K562 (cell line): ENCODE measurements around the gene ACTR8. TPM values are rescaled to one million over a fixed set of nuclear protein-coding genes. Genes with fewer than 3 reads are reported as not detected.

Experiments used
- ATAC-seq: fragments of 200-7000 bp; cut with Tn5 transposase; 3 replicates; pipeline ENCODE4 v1.9.1; 2020; ENCODE audit warnings: moderate library complexity
- BruUV-seq: library from RNA; stranded (reverse); fragments of 400-500 nt; replicated peaks from 2 replicates; lab custom pipeline; 2021; lab: Mats Ljungman, UMichigan
- CTCF ChIA-PET: fragments of 300-600 bp; formaldehyde crosslinking; extraction: SDS; loops from one replicate; lab custom pipeline; 2021; ENCODE audit warnings: low intra/inter-chr PET ratio; lab: Yijun Ruan, JAX
- POLR2A ChIA-PET: fragments of 300-600, 350-650 bp; sonication (Branson Sonifier 250); formaldehyde crosslinking; extraction: SDS; loops from one replicate; lab custom pipeline; 2021; ENCODE audit warnings: antibody characterized with exemption, inconsistent platforms; lab: Yijun Ruan, JAX
- DNase-seq, 4 experiments: peaks; one replicate each; pipeline versions ENCODE4 v3.0.0 to v3.0.0-alpha.2; 2011 to 2018; ENCODE audit warnings: low spot score in 3 of 4, mixed read lengths in 3 of 4; ENCODE audit errors: extremely low read depth in 1 of 4
- FAIRE-seq: peaks from 2 replicates; lab custom pipeline; 2011; peaks lifted over from hg19 to GRCh38; lab: Jason Lieb, UNC
- H2AFZ ChIP-seq: 2 replicates; pipeline ENCODE4 v1.6.0; 2011; ENCODE audit warnings: low read depth, low read length, control low read depth, inconsistent platforms
- H3K27ac ChIP-seq: fragments of 200-600 bp; 3 replicates; pipeline ENCODE4 v1.8.0; 2011; ENCODE audit warnings: low read depth, mild to moderate bottlenecking, control low read depth, inconsistent platforms, low read length, moderate library complexity, mixed read lengths; ENCODE audit errors: extremely low read depth
- H3K27me3 ChIP-seq, 2 experiments: fragments of 300-600 bp in 1 of 2; 2 replicates in 1 of 2; 3 replicates in 1 of 2; pipeline versions ENCODE4 v1.6.0 to v1.8.0; 2011; ENCODE audit warnings: inconsistent platforms in 2 of 2, low read length in 2 of 2, mild to moderate bottlenecking in 1 of 2, mixed read lengths in 1 of 2, moderate library complexity in 1 of 2; ENCODE audit not compliant: control insufficient read depth in 2 of 2, insufficient read depth in 2 of 2
- H3K36me3 ChIP-seq: fragments of 300-600 bp; 3 replicates; pipeline ENCODE4 v1.8.0; 2011; ENCODE audit warnings: mild to moderate bottlenecking, low read length, inconsistent platforms; ENCODE audit not compliant: control insufficient read depth, insufficient read depth
- H3K4me1 ChIP-seq, 2 experiments: fragments of 200-600 bp in 1 of 2; replicated peaks in 1 of 2; 2 replicates in 1 of 2; 3 replicates in 1 of 2; pipeline versions ENCODE4 v1.5.1 to v1.8.0; 2011; ENCODE audit warnings: inconsistent platforms in 2 of 2, low read length in 2 of 2, mild to moderate bottlenecking in 1 of 2, mixed read lengths in 1 of 2, moderate library complexity in 1 of 2; ENCODE audit not compliant: control insufficient read depth in 2 of 2, insufficient read depth in 2 of 2
- H3K4me2 ChIP-seq: 2 replicates; pipeline ENCODE4 v1.6.1; 2011; ENCODE audit warnings: low read length, control low read depth, inconsistent platforms, mixed read lengths; ENCODE audit not compliant: insufficient read depth
- H3K4me3 ChIP-seq: fragments of 200-600 bp; sonication (generic), shearing (Covaris generic); 2 replicates; pipeline ENCODE4 v1.5.1; 2016; ENCODE audit warnings: control low read depth, inconsistent platforms
- H3K79me2 ChIP-seq: fragments of 200-600 bp; 3 replicates; pipeline ENCODE4 v1.8.0; 2011; ENCODE audit warnings: low read length, inconsistent platforms; ENCODE audit not compliant: control insufficient read depth, insufficient read depth
- H3K9ac ChIP-seq, 2 experiments: 2 replicates each; pipeline versions ENCODE4 v1.6.0 to v1.6.1; 2011; ENCODE audit warnings: low read depth in 2 of 2, low read length in 2 of 2, control low read depth in 1 of 2, inconsistent platforms in 1 of 2, mild to moderate bottlenecking in 1 of 2, mixed read lengths in 1 of 2; ENCODE audit not compliant: insufficient read depth in 1 of 2
- H3K9me1 ChIP-seq: one replicate; pipeline ENCODE4 v1.6.0; 2011; ENCODE audit warnings: inconsistent platforms, mild to moderate bottlenecking, low read length, moderate library complexity; ENCODE audit not compliant: control insufficient read depth, insufficient read depth
- H3K9me3 ChIP-seq: replicated peaks from 2 replicates; pipeline ENCODE4 v1.5.1; 2011; ENCODE audit warnings: low read depth, low read length, inconsistent platforms; ENCODE audit not compliant: control insufficient read depth, insufficient read depth
- H4K20me1 ChIP-seq: replicated peaks from 2 replicates; pipeline ENCODE4 v1.6.1; 2011; ENCODE audit warnings: low read length, inconsistent platforms, mixed read lengths; ENCODE audit not compliant: control insufficient read depth, insufficient read depth
- CCAR2 ChIP-seq: fragments of 200-400 bp; formaldehyde crosslinking; IDR thresholded peaks from 2 replicates; pipeline ENCODE4 v1.6.1; 2017; ENCODE audit warnings: mild to moderate bottlenecking, low read depth, low read length
- PRMT5 ChIP-seq: sonication (generic); formaldehyde crosslinking; IDR thresholded peaks from 2 replicates; pipeline ENCODE4 v1.5.0; 2020; ENCODE audit warnings: missing genetic modification reagents
- THRAP3 ChIP-seq: fragments of 450-650 bp; IDR thresholded peaks from 2 replicates; pipeline ENCODE4 v1.6.1; 2016; ENCODE audit warnings: mild to moderate bottlenecking, inconsistent platforms, borderline replicate concordance
- ZNF318 ChIP-seq, 2 experiments: fragments of 450-650 bp; IDR thresholded peaks; 2 replicates each; pipeline ENCODE4 v1.6.1; 2016; ENCODE audit warnings: mild to moderate bottlenecking in 2 of 2, borderline replicate concordance in 1 of 2, low read depth in 1 of 2, moderate library complexity in 1 of 2
- WGBS: fragments of 100-300 bp; shearing (Covaris generic); methylation state at CpG from one replicate; pipeline ENCODE4 v1.1.6; 2016; ENCODE audit warnings: low coverage, mixed read lengths; ENCODE audit not compliant: insufficient coverage; ENCODE audit errors: missing lambda C conversion rate; 5-methylcytosine and 5-hydroxymethylcytosine counted together
- in situ Hi-C: fragments of 300-500 bp; cut with MboI; formaldehyde crosslinking; loops from 4 replicates; pipeline ENCODE4 v1.15.0; 2018; ENCODE audit warnings: inconsistent platforms, mixed read lengths
- intact Hi-C: fragments of 100-400 bp; cut with micrococcal nuclease; formaldehyde crosslinking; loops from 2 replicates; pipeline ENCODE4 v1.14.2; 2022
- polyA plus RNA-seq, 8 experiments: library from polyadenylated mRNA; depleted of rRNA in 4 of 8; stranded (reverse) in 5 of 8; unstranded in 3 of 8; fragments of >200 nt; fragmentation: Nextera tagmentation in 2 of 8; fragmentation: Illumina TruSeq in 1 of 8; extraction: Ambion mirVana in 2 of 8; extraction: Trizol in 1 of 8; gene quantifications; 2 replicates each; pipeline versions ENCODE4 v1.2.1 to v1.2.3, GENCODE V29; 2011 to 2014; ENCODE audit warnings: inconsistent platforms in 1 of 8, missing spikeins in 1 of 8
- total RNA-seq, 7 experiments: library from RNA; depleted of rRNA in 6 of 7; stranded (reverse); fragments of >200 nt in 6 of 7; fragmentation: Illumina TruSeq in 2 of 7; extraction: Trizol in 2 of 7; gene quantifications; 2 replicates each; pipeline versions ENCODE4 v1.2.1 to v1.2.3, GENCODE V29; 2011 to 2021; ENCODE audit warnings: low replicate concordance in 1 of 7

ACTR8 gene
- total and polyA plus RNA-seq, 9 of the 15 experiments (the other 6 are each of a cell fraction or from before 2014, with no cell fraction given), result 4.8 to 24.2 (median 17.5) TPM

GRCh38 chr3:53859178-53859577 is 22.8 kb downstream of the ACTR8 start:
- no peak overlapping the region for H3K4me3 ChIP-seq
- H3K9me3 ChIP-seq, result no peaks in the 10 kb centered on the region
- no peak overlapping the region for H2AFZ ChIP-seq
- FAIRE-seq, result no peak
- H4K20me1 ChIP-seq, result no peaks in the 10 kb centered on the region
- no peak overlapping the region for H3K27ac ChIP-seq
- no peak for TF ChIP-seq THRAP3
- TF ChIP-seq, all 486 proteins: peak for 0
- 0 out of 3 replicates have a peak, but pooled peaks cover 8% of the 10 kb centered on the region for H3K36me3 ChIP-seq
- H3K9me1 ChIP-seq, result no peaks in the 10 kb centered on the region
- H3K4me1 ChIP-seq, result no peaks in the 10 kb centered on the region
- H3K27me3 ChIP-seq, result peaks cover 0 to 8% of the 10 kb centered on the region in 2 experiments; a peak in 1 of 5 replicates
- WGBS, result 97% methylated on average over 6 of the region's 6 CpGs
- ChIA-PET POLR2A (interaction anchor here (0.6 kb wide), 2 partner anchors 12 to 126 kb away, joined by 3 read pairs; no protein-coding TSS in a partner anchor), CTCF (no interaction called here)
- DNase-seq, result no peak
- H3K4me2 ChIP-seq, result no peak overlapping the region
- intact Hi-C loops (no loop called here), in situ Hi-C loops (no loop called here)
- no peak overlapping the region for H3K9ac ChIP-seq
- ATAC-seq, result no peak
- no TSS peak for BruUV-seq
- H3K79me2 ChIP-seq, result no peaks in the 10 kb centered on the region

DNA sequence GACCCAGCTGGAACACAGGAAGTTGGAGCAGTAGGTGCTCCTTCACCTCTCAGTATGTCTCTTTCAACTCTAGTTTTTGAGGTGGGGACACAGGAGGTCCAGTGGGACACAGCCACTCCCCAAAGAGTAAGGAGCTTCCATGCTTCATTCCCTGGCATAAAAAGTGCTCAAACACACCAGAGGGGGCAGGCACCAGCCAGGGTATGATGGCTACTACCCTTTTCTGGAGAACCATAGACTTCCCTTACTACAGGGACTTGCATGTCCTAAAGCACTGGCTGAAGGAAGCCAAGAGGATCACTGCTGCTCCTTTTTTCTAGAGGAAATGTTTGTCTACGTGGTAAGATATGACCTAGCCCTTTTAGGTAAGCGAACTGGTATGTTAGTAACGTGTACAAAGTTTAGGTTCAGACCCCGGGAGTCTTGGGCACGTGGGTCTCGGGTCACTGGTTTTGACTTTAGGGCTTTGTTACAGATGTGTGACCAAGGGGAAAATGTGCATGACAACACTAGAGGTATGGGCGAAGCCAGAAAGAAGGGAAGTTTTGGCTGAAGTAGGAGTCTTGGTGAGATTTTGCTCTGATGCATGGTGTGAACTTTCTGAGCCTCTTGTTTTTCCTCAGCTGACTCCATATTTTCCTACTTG is 23.7 kb downstream of the ACTR8 start:
- no peak overlapping the region for H3K9ac ChIP-seq
- no peaks in the 10 kb centered on the region for H4K20me1 ChIP-seq
- DNase-seq, result no peak
- FAIRE-seq, result no peak
- intact Hi-C loops (no loop called here), in situ Hi-C loops (no loop called here)
- H3K9me3 ChIP-seq, result no peaks in the 10 kb centered on the region
- ChIA-PET CTCF (no interaction called here), POLR2A (interaction anchor here (0.6 kb wide), 2 partner anchors 11 to 30 kb away, joined by 3 read pairs; no protein-coding TSS in a partner anchor)
- H3K9me1 ChIP-seq, result no peaks in the 10 kb centered on the region
- H3K27me3 ChIP-seq, result peaks cover 0 to 11% of the 10 kb centered on the region in 2 experiments; a peak in 2 of 5 replicates
- H3K27ac ChIP-seq, result no peak overlapping the region
- no peaks in the 10 kb centered on the region for H3K4me1 ChIP-seq
- no peaks in the 10 kb centered on the region for H3K79me2 ChIP-seq
- no peak overlapping the region for H3K4me2 ChIP-seq
- H3K4me3 ChIP-seq, result no peak overlapping the region
- no TSS peak for BruUV-seq
- 0 out of 3 replicates have a peak, but pooled peaks cover 6% of the 10 kb centered on the region for H3K36me3 ChIP-seq
- no peak for ATAC-seq
- 50% methylated on average over 5 of the region's 7 CpGs for WGBS
- H2AFZ ChIP-seq, result no peak overlapping the region
- TF ChIP-seq PRMT5 (CRISPR knock-in tag), result no peak
- no peak for TF ChIP-seq CCAR2
- no peak for TF ChIP-seq ZNF318 (IDR thresholded peaks at IDR 0.05; ENCODE audit: borderline replicate concordance in 1 of 2, low read depth in 1 of 2)
